ENCODE measurements around the gene MKLN1.

The MKLN1 gene

DNA sequence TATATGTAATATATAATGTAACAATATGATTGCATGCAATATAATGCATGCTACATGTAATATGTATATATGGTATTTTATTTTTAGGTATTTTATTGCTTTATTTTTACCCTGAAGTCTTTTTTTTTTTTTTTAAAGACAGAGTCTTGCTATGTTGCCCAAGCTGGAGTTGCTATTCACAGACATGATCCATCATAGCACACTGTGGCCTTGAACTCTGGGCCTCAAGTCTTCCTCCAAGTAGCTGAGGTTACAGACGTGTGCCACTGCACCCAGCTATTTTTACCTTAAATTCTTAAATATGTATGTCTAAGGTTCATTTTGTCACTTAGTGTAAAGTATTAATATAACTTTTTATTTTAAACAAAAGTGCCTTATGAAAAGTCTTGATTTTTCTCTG is 47.1 kb downstream of the MKLN1 start:
- H3K4me3 ChIP-seq (replicated peaks in 1 of 2; ENCODE audit: low read depth in 2 of 2, low read length in 2 of 2), result no peak overlapping the region

DNA sequence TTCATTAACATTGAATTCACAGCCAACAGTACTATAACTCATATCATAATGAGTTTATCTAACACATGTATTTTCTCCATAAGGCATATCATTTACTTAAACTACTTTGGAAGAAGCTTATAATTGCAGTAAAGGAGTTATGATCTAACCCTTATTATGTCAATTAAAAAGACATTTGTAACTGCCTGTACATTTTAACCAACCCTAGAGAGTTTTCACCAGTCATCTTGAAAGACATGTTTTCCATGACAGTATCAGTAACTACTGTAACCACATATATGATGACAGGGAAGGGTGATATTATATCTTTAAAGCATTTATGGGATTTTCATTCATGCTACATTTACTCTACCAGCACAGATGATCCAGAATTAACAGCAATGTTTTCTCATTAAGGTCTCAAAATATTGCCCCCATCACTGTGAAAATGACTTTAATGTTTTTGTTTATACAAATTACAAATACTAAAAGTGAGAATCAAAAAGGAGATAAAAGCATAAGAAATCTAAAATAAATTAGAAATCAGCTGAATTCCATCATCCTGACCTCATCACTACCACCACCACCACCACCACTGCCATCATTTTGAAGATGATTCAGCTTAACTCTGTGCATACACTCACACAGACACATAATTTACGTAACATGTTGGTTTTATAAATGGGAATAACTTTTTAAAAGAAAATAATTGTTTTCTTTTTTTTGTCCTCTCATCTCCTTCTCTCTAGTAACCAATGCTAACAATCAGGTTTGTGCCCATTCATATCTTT is 53.6 kb downstream of the MKLN1 start:
- TF ChIP-seq, protein P1, sequence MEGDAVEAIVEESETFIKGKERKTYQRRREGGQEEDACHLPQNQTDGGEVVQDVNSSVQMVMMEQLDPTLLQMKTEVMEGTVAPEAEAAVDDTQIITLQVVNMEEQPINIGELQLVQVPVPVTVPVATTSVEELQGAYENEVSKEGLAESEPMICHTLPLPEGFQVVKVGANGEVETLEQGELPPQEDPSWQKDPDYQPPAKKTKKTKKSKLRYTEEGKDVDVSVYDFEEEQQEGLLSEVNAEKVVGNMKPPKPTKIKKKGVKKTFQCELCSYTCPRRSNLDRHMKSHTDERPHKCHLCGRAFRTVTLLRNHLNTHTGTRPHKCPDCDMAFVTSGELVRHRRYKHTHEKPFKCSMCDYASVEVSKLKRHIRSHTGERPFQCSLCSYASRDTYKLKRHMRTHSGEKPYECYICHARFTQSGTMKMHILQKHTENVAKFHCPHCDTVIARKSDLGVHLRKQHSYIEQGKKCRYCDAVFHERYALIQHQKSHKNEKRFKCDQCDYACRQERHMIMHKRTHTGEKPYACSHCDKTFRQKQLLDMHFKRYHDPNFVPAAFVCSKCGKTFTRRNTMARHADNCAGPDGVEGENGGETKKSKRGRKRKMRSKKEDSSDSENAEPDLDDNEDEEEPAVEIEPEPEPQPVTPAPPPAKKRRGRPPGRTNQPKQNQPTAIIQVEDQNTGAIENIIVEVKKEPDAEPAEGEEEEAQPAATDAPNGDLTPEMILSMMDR (IDR thresholded peaks at IDR 0.05; ENCODE audit: low read depth, low read length), result no peak
- no peak overlapping the region for H3K4me3 ChIP-seq (replicated peaks in 1 of 2; ENCODE audit: low read depth in 2 of 2, low read length in 2 of 2)
- DNase-seq (ENCODE audit: low read depth in 2 of 2), result peak; percentile 29 to 73

More for the DNA sequence above, 47.1 kb downstream of the MKLN1 start:
- no peak for DNase-seq (ENCODE audit: low read depth in 2 of 2)
- TF ChIP-seq, protein P1 (IDR thresholded peaks at IDR 0.05; ENCODE audit: low read depth, low read length), result no peak

DNA sequence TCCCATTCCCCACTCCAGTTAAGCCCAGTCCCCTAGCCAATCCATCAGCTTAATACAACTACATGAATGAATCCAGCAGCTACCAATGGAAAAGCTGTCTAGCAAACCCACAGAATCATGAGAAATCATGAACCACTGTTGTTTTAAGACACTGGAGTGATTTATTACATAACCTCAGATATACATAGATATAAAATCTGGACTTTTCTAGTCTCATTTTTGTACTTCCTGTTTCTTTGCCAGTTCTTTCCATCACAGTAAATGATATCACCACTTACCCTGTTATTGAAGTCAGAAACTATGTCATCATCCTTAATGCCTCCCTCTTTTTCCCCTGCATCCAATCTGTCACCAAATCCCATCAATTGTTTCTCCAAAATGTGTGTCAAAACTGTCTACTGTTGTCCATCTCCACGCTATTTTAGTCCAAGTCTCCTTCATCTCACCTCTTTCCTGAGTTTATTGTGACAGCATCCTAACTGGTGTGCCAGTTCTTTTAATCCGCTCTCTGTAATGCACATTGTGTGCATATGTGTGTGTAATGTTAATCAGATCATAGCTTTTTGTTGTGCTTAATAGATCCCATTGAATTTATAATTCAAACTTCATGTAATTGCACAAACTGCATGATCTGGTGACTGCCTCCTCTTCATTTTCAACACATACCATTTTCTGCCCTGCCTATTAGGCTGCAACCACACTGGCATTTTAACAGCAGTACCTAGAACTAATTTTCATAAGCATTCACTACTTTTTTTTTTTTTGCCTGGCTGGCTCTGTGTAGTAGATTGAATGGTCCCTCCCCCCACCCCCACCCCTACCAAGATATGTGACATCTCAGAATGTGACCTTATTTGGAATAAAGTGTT is 56.0 kb downstream of the MKLN1 start:
- H3K4me3 ChIP-seq (replicated peaks in 1 of 2; ENCODE audit: low read depth in 2 of 2, low read length in 2 of 2), result no peak overlapping the region
- peak; percentile 45 to 62 for DNase-seq (ENCODE audit: low read depth in 2 of 2)
- TF ChIP-seq, protein P1 (IDR thresholded peaks at IDR 0.05; ENCODE audit: low read depth, low read length), result no peak

DNA sequence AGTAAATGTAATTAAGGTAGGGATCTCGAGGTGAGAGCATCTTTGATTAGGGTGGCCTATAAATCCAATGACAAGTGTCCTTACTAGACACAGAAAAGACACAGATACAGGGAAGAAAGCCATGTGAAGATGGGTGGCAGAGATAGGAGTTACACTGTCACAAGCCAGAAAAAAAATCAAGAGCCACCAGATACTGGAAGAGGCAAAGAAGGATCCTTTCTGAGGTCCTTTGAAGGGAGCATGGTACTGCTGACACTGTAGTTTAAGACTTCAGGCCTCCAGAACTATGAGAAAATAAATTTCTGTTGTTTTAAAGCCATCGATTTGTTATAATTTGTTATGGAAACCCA is 56.6 kb downstream of the MKLN1 start:
- DNase-seq (ENCODE audit: low read depth in 2 of 2), result no peak
- TF ChIP-seq, protein P1 (IDR thresholded peaks at IDR 0.05; ENCODE audit: low read depth, low read length), result no peak
- no peak overlapping the region for H3K4me3 ChIP-seq (replicated peaks in 1 of 2; ENCODE audit: low read depth in 2 of 2, low read length in 2 of 2)

DNA sequence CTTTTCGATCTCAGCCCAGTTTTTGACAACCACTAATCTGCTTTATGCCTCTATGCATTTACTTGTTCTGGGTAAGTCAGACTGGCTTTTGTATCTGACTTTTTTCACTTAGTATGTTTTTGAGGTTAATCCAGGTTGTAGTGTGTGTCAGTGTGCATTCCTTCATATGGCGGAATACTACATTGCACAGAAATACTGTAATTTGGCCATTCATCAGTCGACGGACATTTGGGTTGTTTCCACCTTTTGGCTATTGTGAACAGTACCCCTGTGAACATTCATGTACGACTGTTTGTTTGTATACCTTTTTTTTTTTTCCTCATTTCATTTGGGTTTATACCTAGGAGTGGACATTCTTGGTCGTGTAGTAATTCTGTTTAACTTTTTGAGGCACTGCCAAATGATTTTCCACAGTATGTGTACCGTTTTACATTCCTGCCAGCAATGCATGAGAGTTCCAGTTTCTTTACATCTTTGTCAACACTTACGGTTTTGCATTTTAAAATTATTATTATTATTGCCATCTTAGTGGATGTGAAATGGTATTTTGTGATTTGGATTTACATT is 57.4 kb downstream of the MKLN1 start:
- DNase-seq (ENCODE audit: low read depth in 2 of 2), result peak; percentile 37 to 49
- TF ChIP-seq, protein P1 (IDR thresholded peaks at IDR 0.05; ENCODE audit: low read depth, low read length), result no peak
- H3K4me3 ChIP-seq (replicated peaks in 1 of 2; ENCODE audit: low read depth in 2 of 2, low read length in 2 of 2), result no peak overlapping the region

DNA sequence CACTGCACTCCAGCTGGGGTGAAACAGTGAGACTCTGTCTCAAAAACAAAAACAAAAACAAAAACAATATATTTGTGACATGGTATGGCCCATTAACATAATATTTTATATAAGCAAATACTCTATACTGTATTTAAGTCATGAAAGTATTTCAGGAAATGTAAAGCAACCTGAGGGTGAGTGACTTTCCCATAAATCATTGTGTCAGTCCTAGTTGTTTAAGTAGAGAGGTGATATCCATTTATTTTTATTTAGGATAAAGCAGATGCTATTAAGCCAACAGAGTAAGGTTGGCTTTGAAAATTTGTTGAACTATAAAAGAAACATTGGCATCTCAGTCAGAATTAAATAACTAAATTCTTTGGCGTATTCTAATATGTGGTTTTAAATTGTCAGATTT is 60.5 kb downstream of the MKLN1 start:
- TF ChIP-seq, protein P1 (IDR thresholded peaks at IDR 0.05; ENCODE audit: low read depth, low read length), result no peak
- no peak overlapping the region for H3K4me3 ChIP-seq (replicated peaks in 1 of 2; ENCODE audit: low read depth in 2 of 2, low read length in 2 of 2)
- DNase-seq (ENCODE audit: low read depth in 2 of 2), result no peak

Data from cardiac fibroblast (primary cell).